Breast epithelium (tissue), 3 donors: ENCODE results near the gene RABGAP1L.

Experiments
- POLR2A ChIP-seq: fragments of 450-650 bp; IDR thresholded peaks from one replicate; pipeline ENCODE4 v1.6.1; 2016; ENCODE audit warnings: antibody characterized with exemption, mild to moderate bottlenecking, moderate library complexity
- POLR2AphosphoS5 ChIP-seq, 3 donors: sonication (generic); formaldehyde crosslinking; IDR thresholded peaks; one replicate each; pipeline ENCODE4 v1.6.1; 2017; ENCODE audit warnings: antibody characterized with exemption in 3 of 3
- TF ChIP-seq, protein P1 (sequence below), 3 donors: fragments of 450-650 bp; IDR thresholded peaks; one replicate each; pipeline ENCODE4 v1.5.1; 2016 to 2017; ENCODE audit warnings: antibody characterized with exemption in 3 of 3, mild to moderate bottlenecking in 3 of 3, moderate library complexity in 3 of 3

DNA sequence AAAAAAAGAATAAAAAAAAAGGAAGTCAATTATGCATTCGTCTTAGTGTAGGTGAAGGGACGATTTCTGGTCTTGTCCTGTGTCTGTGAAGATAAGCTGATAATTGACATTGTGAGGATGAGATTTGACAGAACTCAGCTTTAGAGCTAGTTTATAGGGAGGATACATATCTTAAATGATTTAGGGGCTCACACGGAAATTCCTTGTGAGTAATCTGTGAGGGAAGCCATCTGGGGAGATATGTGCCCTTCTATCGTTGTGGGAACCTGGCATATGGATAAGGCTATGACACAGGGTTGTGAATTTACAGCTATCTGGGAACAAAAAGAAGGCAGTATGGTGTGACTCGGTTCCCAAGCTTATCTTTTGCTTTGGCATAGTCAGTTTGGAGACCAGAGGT lies 71.1 kb downstream of the RABGAP1L start:
- TF ChIP-seq, protein P1, sequence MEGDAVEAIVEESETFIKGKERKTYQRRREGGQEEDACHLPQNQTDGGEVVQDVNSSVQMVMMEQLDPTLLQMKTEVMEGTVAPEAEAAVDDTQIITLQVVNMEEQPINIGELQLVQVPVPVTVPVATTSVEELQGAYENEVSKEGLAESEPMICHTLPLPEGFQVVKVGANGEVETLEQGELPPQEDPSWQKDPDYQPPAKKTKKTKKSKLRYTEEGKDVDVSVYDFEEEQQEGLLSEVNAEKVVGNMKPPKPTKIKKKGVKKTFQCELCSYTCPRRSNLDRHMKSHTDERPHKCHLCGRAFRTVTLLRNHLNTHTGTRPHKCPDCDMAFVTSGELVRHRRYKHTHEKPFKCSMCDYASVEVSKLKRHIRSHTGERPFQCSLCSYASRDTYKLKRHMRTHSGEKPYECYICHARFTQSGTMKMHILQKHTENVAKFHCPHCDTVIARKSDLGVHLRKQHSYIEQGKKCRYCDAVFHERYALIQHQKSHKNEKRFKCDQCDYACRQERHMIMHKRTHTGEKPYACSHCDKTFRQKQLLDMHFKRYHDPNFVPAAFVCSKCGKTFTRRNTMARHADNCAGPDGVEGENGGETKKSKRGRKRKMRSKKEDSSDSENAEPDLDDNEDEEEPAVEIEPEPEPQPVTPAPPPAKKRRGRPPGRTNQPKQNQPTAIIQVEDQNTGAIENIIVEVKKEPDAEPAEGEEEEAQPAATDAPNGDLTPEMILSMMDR (IDR thresholded peaks at IDR 0.05): no peak
- TF ChIP-seq POLR2AphosphoS5 (IDR thresholded peaks at IDR 0.05) (no peak), POLR2A (no peak)
